GM23338 (cell line): ENCODE results near the gene METTL21C.

Experiments
- CREB1 ChIP-seq: fragments of 250-450 bp; sonication (Bioruptor Pico); IDR thresholded peaks from 2 replicates; pipeline ENCODE4 v1.5.0; 2020; ENCODE audit warnings: low read depth, mild to moderate bottlenecking, moderate library complexity
- EZH2 ChIP-seq: fragments of 200-600 bp; sonication (generic); IDR thresholded peaks from one replicate; pipeline ENCODE4 v1.8.0; 2017; ENCODE audit warnings: antibody characterized with exemption, mild to moderate bottlenecking, low read depth; ENCODE audit not compliant: unreplicated experiment
- EZH2phosphoT487 ChIP-seq: fragments of 200-600 bp; sonication (generic); IDR thresholded peaks from one replicate; pipeline ENCODE4 v1.8.1; 2018; ENCODE audit warnings: antibody characterized with exemption; ENCODE audit not compliant: unreplicated experiment
- JUNB ChIP-seq: IDR thresholded peaks from one replicate; pipeline ENCODE4 v1.6.1; 2016; ENCODE audit warnings: antibody characterized with exemption; ENCODE audit not compliant: unreplicated experiment
- NANOG ChIP-seq: IDR thresholded peaks from 2 replicates; pipeline ENCODE4 v1.6.1; 2016; ENCODE audit warnings: antibody characterized with exemption, borderline replicate concordance
- POLR2AphosphoS5 ChIP-seq: IDR thresholded peaks from 2 replicates; pipeline ENCODE4 v1.6.1; 2016; ENCODE audit warnings: antibody characterized with exemption, low read depth
- TF ChIP-seq, protein P1 (sequence below), 2 experiments: fragments of 200-600 bp in 1 of 2; sonication (generic) in 1 of 2; conservative IDR thresholded peaks; 2 replicates each; pipeline versions ENCODE4 v1.5.1 to v1.6.1; 2016 to 2017; ENCODE audit warnings: antibody characterized with exemption in 2 of 2, low read depth in 2 of 2, mild to moderate bottlenecking in 2 of 2, moderate library complexity in 1 of 2
- TF ChIP-seq, protein P2 (sequence below): IDR thresholded peaks from one replicate; pipeline ENCODE4 v1.6.1; 2018; ENCODE audit warnings: antibody characterized with exemption; ENCODE audit not compliant: unreplicated experiment
- TF ChIP-seq, protein P3 (sequence below): IDR thresholded peaks from 2 replicates; pipeline ENCODE4 v1.6.1; 2016; ENCODE audit warnings: antibody characterized with exemption

DNA sequence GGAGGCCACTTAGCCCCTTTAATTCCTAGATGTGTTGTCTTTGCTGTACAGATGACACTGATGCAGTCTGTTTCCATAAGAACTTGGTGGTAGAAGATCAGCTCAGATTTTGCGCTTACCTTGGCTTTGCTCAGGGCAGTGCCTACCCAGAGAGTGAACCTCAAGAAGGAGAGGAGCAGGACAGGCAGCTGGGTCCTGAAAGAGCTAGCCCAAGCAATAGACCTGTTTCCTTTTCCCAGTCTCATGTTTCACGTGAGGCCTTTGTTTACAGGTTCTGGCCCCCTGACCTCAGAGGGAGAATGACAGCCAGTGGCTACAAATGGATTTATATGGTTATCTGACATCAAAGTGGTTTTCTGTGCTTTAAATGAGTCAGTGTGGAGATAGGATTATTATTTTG, 40.1 kb downstream of the METTL21C start:
- TF ChIP-seq, protein P1, sequence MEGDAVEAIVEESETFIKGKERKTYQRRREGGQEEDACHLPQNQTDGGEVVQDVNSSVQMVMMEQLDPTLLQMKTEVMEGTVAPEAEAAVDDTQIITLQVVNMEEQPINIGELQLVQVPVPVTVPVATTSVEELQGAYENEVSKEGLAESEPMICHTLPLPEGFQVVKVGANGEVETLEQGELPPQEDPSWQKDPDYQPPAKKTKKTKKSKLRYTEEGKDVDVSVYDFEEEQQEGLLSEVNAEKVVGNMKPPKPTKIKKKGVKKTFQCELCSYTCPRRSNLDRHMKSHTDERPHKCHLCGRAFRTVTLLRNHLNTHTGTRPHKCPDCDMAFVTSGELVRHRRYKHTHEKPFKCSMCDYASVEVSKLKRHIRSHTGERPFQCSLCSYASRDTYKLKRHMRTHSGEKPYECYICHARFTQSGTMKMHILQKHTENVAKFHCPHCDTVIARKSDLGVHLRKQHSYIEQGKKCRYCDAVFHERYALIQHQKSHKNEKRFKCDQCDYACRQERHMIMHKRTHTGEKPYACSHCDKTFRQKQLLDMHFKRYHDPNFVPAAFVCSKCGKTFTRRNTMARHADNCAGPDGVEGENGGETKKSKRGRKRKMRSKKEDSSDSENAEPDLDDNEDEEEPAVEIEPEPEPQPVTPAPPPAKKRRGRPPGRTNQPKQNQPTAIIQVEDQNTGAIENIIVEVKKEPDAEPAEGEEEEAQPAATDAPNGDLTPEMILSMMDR (conservative IDR thresholded peaks at IDR 0.05; ENCODE audit: low read depth in 2 of 2), result no peak
- TF ChIP-seq EZH2, result no peak
- TF ChIP-seq POLR2AphosphoS5, result no peak
- TF ChIP-seq EZH2phosphoT487, result no peak
- no peak for TF ChIP-seq CREB1 (CRISPR knock-in tag)
- TF ChIP-seq NANOG, result no peak
- no peak for TF ChIP-seq JUNB
- TF ChIP-seq, protein P2, sequence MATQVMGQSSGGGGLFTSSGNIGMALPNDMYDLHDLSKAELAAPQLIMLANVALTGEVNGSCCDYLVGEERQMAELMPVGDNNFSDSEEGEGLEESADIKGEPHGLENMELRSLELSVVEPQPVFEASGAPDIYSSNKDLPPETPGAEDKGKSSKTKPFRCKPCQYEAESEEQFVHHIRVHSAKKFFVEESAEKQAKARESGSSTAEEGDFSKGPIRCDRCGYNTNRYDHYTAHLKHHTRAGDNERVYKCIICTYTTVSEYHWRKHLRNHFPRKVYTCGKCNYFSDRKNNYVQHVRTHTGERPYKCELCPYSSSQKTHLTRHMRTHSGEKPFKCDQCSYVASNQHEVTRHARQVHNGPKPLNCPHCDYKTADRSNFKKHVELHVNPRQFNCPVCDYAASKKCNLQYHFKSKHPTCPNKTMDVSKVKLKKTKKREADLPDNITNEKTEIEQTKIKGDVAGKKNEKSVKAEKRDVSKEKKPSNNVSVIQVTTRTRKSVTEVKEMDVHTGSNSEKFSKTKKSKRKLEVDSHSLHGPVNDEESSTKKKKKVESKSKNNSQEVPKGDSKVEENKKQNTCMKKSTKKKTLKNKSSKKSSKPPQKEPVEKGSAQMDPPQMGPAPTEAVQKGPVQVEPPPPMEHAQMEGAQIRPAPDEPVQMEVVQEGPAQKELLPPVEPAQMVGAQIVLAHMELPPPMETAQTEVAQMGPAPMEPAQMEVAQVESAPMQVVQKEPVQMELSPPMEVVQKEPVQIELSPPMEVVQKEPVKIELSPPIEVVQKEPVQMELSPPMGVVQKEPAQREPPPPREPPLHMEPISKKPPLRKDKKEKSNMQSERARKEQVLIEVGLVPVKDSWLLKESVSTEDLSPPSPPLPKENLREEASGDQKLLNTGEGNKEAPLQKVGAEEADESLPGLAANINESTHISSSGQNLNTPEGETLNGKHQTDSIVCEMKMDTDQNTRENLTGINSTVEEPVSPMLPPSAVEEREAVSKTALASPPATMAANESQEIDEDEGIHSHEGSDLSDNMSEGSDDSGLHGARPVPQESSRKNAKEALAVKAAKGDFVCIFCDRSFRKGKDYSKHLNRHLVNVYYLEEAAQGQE, result no peak
- TF ChIP-seq, protein P3, sequence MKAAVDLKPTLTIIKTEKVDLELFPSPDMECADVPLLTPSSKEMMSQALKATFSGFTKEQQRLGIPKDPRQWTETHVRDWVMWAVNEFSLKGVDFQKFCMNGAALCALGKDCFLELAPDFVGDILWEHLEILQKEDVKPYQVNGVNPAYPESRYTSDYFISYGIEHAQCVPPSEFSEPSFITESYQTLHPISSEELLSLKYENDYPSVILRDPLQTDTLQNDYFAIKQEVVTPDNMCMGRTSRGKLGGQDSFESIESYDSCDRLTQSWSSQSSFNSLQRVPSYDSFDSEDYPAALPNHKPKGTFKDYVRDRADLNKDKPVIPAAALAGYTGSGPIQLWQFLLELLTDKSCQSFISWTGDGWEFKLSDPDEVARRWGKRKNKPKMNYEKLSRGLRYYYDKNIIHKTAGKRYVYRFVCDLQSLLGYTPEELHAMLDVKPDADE, result no peak
